Transverse colon (tissue), 4 donors: ENCODE results near the gene BRSK1.

Experiments used
- CTCF ChIP-seq, 5 experiments: fragments of 200-600 bp in 3 of 5; fragments of 450-650 bp in 2 of 5; sonication (generic) in 3 of 5; IDR thresholded peaks; 1 replicate in 2 of 5; 2 replicates in 3 of 5; pipeline ENCODE4 v1.5.1; 2016 to 2017; ENCODE audit warnings: antibody characterized with exemption in 5 of 5, inconsistent platforms in 3 of 5, mild to moderate bottlenecking in 2 of 5, moderate library complexity in 1 of 5
- EP300 ChIP-seq: sonication (generic); formaldehyde crosslinking; IDR thresholded peaks from one replicate; pipeline ENCODE4 v1.6.1; 2017; ENCODE audit warnings: antibody characterized with exemption, low read depth
- POLR2AphosphoS5 ChIP-seq, 3 donors: sonication (generic); formaldehyde crosslinking; IDR thresholded peaks; one replicate each; pipeline ENCODE4 v1.6.1; 2016; ENCODE audit warnings: antibody characterized with exemption in 3 of 3

- TF ChIP-seq EP300 = no peak
- no peak for TF ChIP-seq CTCF (IDR thresholded peaks at IDR 0.05)
- no peak for TF ChIP-seq POLR2AphosphoS5 (IDR thresholded peaks at IDR 0.05)
These were observed 21.2 kb downstream of the BRSK1 start for GRCh38 chr19:55304980-55305379.
